Measurements from ENCODE around the gene MSANTD1.

The MSANTD1 gene

GRCh38 chr4:3243136-3243780, 5.7 kb upstream of the MSANTD1 start:
- Histone ChIP-seq H3K4me1 (ENCODE audit: control insufficient read depth in 1 of 2, insufficient read depth in 1 of 2, low read depth in 1 of 2, low read length in 1 of 2) (no peaks in the 10 kb centered on the region), H3K9me3 (no peaks in the 10 kb centered on the region), H3K27ac (no peak overlapping the region), H3K4me3 (ENCODE audit: low read depth in 1 of 2, low read length in 1 of 2) (no peak overlapping the region), H3K27me3 (no peaks in the 10 kb centered on the region), H3K36me3 (peaks cover 62% of the 10 kb centered on the region)
- no peak for TF ChIP-seq CTCF (IDR thresholded peaks at IDR 0.05)

GRCh38 chr4:3244002-3244401, 5.0 kb upstream of the MSANTD1 start:
- no peak overlapping the region for H3K4me3 ChIP-seq (ENCODE audit: low read depth in 1 of 2, low read length in 1 of 2)
- no peak for TF ChIP-seq CTCF (IDR thresholded peaks at IDR 0.05)
- no peaks in the 10 kb centered on the region for H3K9me3 ChIP-seq
- H3K27me3 ChIP-seq = no peaks in the 10 kb centered on the region
- H3K36me3 ChIP-seq = peaks cover 54% of the 10 kb centered on the region
- no peak overlapping the region for H3K27ac ChIP-seq
- H3K4me1 ChIP-seq (ENCODE audit: control insufficient read depth in 1 of 2, insufficient read depth in 1 of 2, low read depth in 1 of 2, low read length in 1 of 2) = no peaks in the 10 kb centered on the region

- Histone ChIP-seq H3K27ac (no peak overlapping the region), H3K36me3 (peaks cover 47% of the 10 kb centered on the region), H3K4me3 (ENCODE audit: low read depth in 1 of 2, low read length in 1 of 2) (no peak overlapping the region), H3K27me3 (no peaks in the 10 kb centered on the region), H3K9me3 (no peaks in the 10 kb centered on the region), H3K4me1 (ENCODE audit: control insufficient read depth in 1 of 2, insufficient read depth in 1 of 2, low read depth in 1 of 2, low read length in 1 of 2) (no peaks in the 10 kb centered on the region)
- TF ChIP-seq CTCF (IDR thresholded peaks at IDR 0.05) = no peak
Measured at GRCh38 chr4:3244747-3245146, 4.2 kb upstream of the MSANTD1 start.

- TF ChIP-seq CTCF (IDR thresholded peaks at IDR 0.05) = no peak
- H3K4me1 ChIP-seq (ENCODE audit: control insufficient read depth in 1 of 2, insufficient read depth in 1 of 2, low read depth in 1 of 2, low read length in 1 of 2) = no peaks in the 10 kb centered on the region
Measured at GRCh38 chr4:3245676-3246075, 3.3 kb upstream of the MSANTD1 start.

GRCh38 chr4:3246458-3247398, 2.2 kb upstream of the MSANTD1 start:
- H3K9me3 ChIP-seq = no peaks in the 10 kb centered on the region
- H3K27me3 ChIP-seq = no peaks in the 10 kb centered on the region
- H3K4me1 ChIP-seq (ENCODE audit: control insufficient read depth in 1 of 2, insufficient read depth in 1 of 2, low read depth in 1 of 2, low read length in 1 of 2) = no peaks in the 10 kb centered on the region
- H3K36me3 ChIP-seq = peaks cover 27% of the 10 kb centered on the region
- no peak overlapping the region for H3K4me3 ChIP-seq (ENCODE audit: low read depth in 1 of 2, low read length in 1 of 2)
- no peak overlapping the region for H3K27ac ChIP-seq
- no peak for TF ChIP-seq CTCF (IDR thresholded peaks at IDR 0.05)

More at GRCh38 chr4:3245676-3246075, 3.3 kb upstream of the MSANTD1 start:
- Histone ChIP-seq H3K4me3 (ENCODE audit: low read depth in 1 of 2, low read length in 1 of 2) (no peak overlapping the region), H3K27ac (no peak overlapping the region), H3K27me3 (no peaks in the 10 kb centered on the region), H3K9me3 (no peaks in the 10 kb centered on the region), H3K36me3 (peaks cover 37% of the 10 kb centered on the region)

Measured in neutrophil (primary cell).